Fibroblast of mammary gland (primary cell): ENCODE measurements around the gene PTPRN2.

Experiments used
- DNase-seq: peaks from one replicate; pipeline ENCODE4 v3.0.0-alpha.2; 2010; ENCODE audit warnings: low read depth
- H3K4me3 ChIP-seq: 2 replicates; pipeline ENCODE4 v1.5.1; 2011; ENCODE audit warnings: low read depth, mild to moderate bottlenecking, low read length, moderate library complexity; ENCODE audit not compliant: control insufficient read depth
- CTCF ChIP-seq: conservative IDR thresholded peaks from 2 replicates; pipeline ENCODE4 v1.5.1; 2011; ENCODE audit warnings: low read depth, low read length, inconsistent platforms; ENCODE audit not compliant: control insufficient read depth, insufficient read depth

The PTPRN2 gene

GRCh38 chr7:158043551-158044481 is 543.8 kb downstream of the PTPRN2 start:
- TF ChIP-seq CTCF = no peak
- H3K4me3 ChIP-seq = no peak overlapping the region
- no peak for DNase-seq

GRCh38 chr7:158042156-158042880 is 545.3 kb downstream of the PTPRN2 start:
- no peak for DNase-seq
- no peak for TF ChIP-seq CTCF
- H3K4me3 ChIP-seq = no peak overlapping the region

- no peak for DNase-seq
- no peak for TF ChIP-seq CTCF
- no peak overlapping the region for H3K4me3 ChIP-seq
Observed at GRCh38 chr7:158040199-158040598, 547.4 kb downstream of the PTPRN2 start.

GRCh38 chr7:158039270-158039669 is 548.4 kb downstream of the PTPRN2 start:
- no peak overlapping the region for H3K4me3 ChIP-seq
- no peak for DNase-seq
- no peak for TF ChIP-seq CTCF

GRCh38 chr7:158037211-158037610 is 550.4 kb downstream of the PTPRN2 start:
- no peak overlapping the region for H3K4me3 ChIP-seq
- no peak for DNase-seq
- TF ChIP-seq CTCF = no peak

GRCh38 chr7:158035343-158035742 is 552.3 kb downstream of the PTPRN2 start:
- no peak overlapping the region for H3K4me3 ChIP-seq
- DNase-seq = no peak
- no peak for TF ChIP-seq CTCF
